HG02798 (cell line): ENCODE data around the gene ZNF205.
A peak's percentile ranks its signal among the peaks of the same experiment; 100 is the strongest.
"Not testable (repeated sequence)": the region's sequence is repeated elsewhere in the genome, so short reads cannot be mapped to it uniquely, and the experiment has no call there.

Experiments used
- ATAC-seq: cut with Tn5 transposase; IDR thresholded peaks from one replicate; pipeline ENCODE4 v1.9.1; 2021; ENCODE audit warnings: mild to moderate bottlenecking; ENCODE audit not compliant: unreplicated experiment, poor library complexity

Gene ZNF205

GRCh38 chr16:3112058-3112880 is at the start of gene ZNF205:
Gene ZNF205 (plus strand): TSS chr16:3112586. CDS start chr16:3113431, 845 bp downstream.
- ATAC-seq = no peak

GRCh38 chr16:3063625-3064386 is 48.6 kb upstream of the ZNF205 start:
- ATAC-seq = no peak

GRCh38 chr16:3065069-3065741 is 47.2 kb upstream of the ZNF205 start, which contains the start of gene IL32:
Gene IL32 (plus strand): TSS chr16:3065640. CDS start chr16:3065812, 172 bp downstream.
- ATAC-seq = peak; percentile 52

- ATAC-seq = no peak
Observed at GRCh38 chr16:3065742-3066439, 46.5 kb upstream of the ZNF205 start.

GRCh38 chr16:3066440-3066748 is 46.0 kb upstream of the ZNF205 start:
- no peak for ATAC-seq

GRCh38 chr16:3068487-3068886 is 43.9 kb upstream of the ZNF205 start:
- ATAC-seq = no peak

- ATAC-seq = not testable (repeated sequence)
Observed at GRCh38 chr16:3069146-3069545, 43.2 kb upstream of the ZNF205 start.

GRCh38 chr16:3070608-3071111 is 41.7 kb upstream of the ZNF205 start:
- ATAC-seq = no peak

- no peak for ATAC-seq
Observed at GRCh38 chr16:3071655-3072054, 40.7 kb upstream of the ZNF205 start.

- ATAC-seq = not testable (repeated sequence)
Observed at GRCh38 chr16:3072148-3072547, 40.2 kb upstream of the ZNF205 start.

- ATAC-seq = not testable (repeated sequence)
Observed at GRCh38 chr16:3072576-3073263, 39.7 kb upstream of the ZNF205 start.

GRCh38 chr16:3073448-3073847 is 38.9 kb upstream of the ZNF205 start:
- no peak for ATAC-seq

- ATAC-seq = peak; percentile 72
Observed at GRCh38 chr16:3074860-3075522, 37.4 kb upstream of the ZNF205 start.

- no peak for ATAC-seq
Observed at GRCh38 chr16:3075523-3075915, 36.9 kb upstream of the ZNF205 start.

- not testable (repeated sequence) for ATAC-seq
Observed at GRCh38 chr16:3075946-3076345, 36.4 kb upstream of the ZNF205 start.

- ATAC-seq = no peak
Observed at GRCh38 chr16:3076577-3076976, 35.8 kb upstream of the ZNF205 start.

GRCh38 chr16:3080024-3080423 is 32.4 kb upstream of the ZNF205 start:
- no peak for ATAC-seq

GRCh38 chr16:3081957-3082356 is 30.4 kb upstream of the ZNF205 start:
- ATAC-seq = not testable (repeated sequence)

GRCh38 chr16:3083408-3083807 is 29.0 kb upstream of the ZNF205 start:
- ATAC-seq = not testable (repeated sequence)
